WI38 (cell line): ENCODE measurements around the gene AGAP1.

ENCODE experiments used
- H3K4me3 ChIP-seq: 2 replicates; pipeline ENCODE4 v1.5.1; 2011; ENCODE audit warnings: low read depth, mild to moderate bottlenecking, control low read depth, low read length
- TF ChIP-seq, protein P1 (sequence below): IDR thresholded peaks from 2 replicates; pipeline ENCODE4 v1.5.1; 2012; ENCODE audit warnings: low read depth, mild to moderate bottlenecking, control low read depth, low read length

The AGAP1 gene

DNA sequence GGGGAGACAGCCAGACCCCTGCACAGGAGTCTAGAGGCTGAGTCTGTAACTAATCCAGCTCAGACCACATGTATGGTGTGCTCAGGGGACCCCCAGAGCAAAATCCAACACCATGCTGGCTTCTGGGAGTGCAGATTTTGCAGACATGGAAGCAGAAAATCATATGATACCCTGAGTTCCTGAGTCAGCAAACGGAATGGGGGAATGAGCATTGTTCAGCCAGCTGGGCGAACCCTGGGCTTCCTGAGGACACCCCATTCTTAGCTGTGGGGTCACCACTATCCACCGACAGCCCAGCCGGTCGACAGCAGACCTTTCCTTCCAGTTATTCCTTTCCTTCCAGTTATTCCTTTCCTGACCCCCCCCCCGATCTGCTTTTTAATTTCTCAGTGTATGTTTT, 351.4 kb downstream of the AGAP1 start:
- TF ChIP-seq, protein P1, sequence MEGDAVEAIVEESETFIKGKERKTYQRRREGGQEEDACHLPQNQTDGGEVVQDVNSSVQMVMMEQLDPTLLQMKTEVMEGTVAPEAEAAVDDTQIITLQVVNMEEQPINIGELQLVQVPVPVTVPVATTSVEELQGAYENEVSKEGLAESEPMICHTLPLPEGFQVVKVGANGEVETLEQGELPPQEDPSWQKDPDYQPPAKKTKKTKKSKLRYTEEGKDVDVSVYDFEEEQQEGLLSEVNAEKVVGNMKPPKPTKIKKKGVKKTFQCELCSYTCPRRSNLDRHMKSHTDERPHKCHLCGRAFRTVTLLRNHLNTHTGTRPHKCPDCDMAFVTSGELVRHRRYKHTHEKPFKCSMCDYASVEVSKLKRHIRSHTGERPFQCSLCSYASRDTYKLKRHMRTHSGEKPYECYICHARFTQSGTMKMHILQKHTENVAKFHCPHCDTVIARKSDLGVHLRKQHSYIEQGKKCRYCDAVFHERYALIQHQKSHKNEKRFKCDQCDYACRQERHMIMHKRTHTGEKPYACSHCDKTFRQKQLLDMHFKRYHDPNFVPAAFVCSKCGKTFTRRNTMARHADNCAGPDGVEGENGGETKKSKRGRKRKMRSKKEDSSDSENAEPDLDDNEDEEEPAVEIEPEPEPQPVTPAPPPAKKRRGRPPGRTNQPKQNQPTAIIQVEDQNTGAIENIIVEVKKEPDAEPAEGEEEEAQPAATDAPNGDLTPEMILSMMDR = no peak
- no peak overlapping the region for H3K4me3 ChIP-seq

DNA sequence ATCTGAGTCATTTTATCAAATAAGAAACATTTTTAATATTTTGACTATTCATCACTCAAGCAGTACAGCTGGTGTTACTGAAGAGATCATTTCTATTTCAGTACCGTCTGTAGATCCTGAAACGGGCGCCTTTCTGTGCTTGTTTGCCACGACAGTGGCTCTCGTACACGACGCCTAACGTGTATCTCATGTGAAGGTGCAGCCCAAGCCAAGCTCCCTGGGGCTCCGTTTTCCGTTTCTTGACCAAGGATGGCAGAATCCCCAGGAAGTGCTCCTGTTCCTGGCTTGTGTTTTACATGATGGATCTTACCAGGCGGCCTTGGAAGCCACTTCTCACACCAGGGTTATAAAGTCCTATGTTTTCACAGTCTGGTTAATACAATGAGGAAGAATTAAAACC, 353.7 kb downstream of the AGAP1 start:
- H3K4me3 ChIP-seq = no peak overlapping the region
- TF ChIP-seq, protein P1 = no peak

DNA sequence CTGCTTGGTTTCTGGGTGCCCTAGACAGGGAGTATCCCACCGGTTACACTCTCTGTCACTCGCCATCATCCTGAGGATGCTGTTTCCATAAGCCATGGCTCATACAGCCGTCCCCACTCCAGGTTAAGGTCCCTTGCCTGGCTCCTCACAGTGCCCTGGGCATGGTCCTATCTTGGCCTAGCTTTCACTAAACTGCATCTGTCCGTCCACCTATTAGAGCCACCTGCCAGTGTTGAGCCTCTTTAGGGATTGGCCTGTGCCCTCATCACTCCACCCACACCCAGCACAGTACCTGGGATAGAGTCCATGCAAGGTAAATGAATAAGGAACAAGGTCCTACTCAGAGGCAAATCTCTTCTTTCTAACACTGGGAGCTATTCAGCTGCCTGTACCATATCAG, 354.2 kb downstream of the AGAP1 start:
- TF ChIP-seq, protein P1 = no peak
- no peak overlapping the region for H3K4me3 ChIP-seq

- H3K4me3 ChIP-seq = no peak overlapping the region
Measured at GRCh38 chr2:235848946-235849345, 355.1 kb downstream of the AGAP1 start.

GRCh38 chr2:235849489-235849888, 355.6 kb downstream of the AGAP1 start:
- TF ChIP-seq, protein P1 = no peak
- no peak overlapping the region for H3K4me3 ChIP-seq

More at GRCh38 chr2:235848946-235849345, 355.1 kb downstream of the AGAP1 start:
- TF ChIP-seq, protein P1 = no peak

GRCh38 chr2:235850289-235850688, 356.4 kb downstream of the AGAP1 start:
- TF ChIP-seq, protein P1 = no peak
- no peak overlapping the region for H3K4me3 ChIP-seq

GRCh38 chr2:235850771-235851551, 357.1 kb downstream of the AGAP1 start:
- TF ChIP-seq, protein P1 = no peak
- no peak overlapping the region for H3K4me3 ChIP-seq
